H54 (cell line): ENCODE measurements around the gene OCIAD2.
"Not testable (repeated sequence)": the region's sequence is repeated elsewhere in the genome, so short reads cannot be mapped to it uniquely, and the experiment has no call there.

ENCODE experiments used
- DNase-seq: peaks from one replicate; pipeline ENCODE4 v3.0.0; 2011; ENCODE audit warnings: low spot score, mixed read lengths; ENCODE audit not compliant: insufficient read length
- FAIRE-seq: peaks from 3 replicates; lab custom pipeline; 2011; peaks lifted over from hg19 to GRCh38; lab: Jason Lieb, UNC
- POLR2A ChIP-seq: IDR thresholded peaks from 2 replicates; pipeline ENCODE4 v1.6.1; 2011; ENCODE audit warnings: low read depth, mild to moderate bottlenecking, low read length

The OCIAD2 gene

DNA sequence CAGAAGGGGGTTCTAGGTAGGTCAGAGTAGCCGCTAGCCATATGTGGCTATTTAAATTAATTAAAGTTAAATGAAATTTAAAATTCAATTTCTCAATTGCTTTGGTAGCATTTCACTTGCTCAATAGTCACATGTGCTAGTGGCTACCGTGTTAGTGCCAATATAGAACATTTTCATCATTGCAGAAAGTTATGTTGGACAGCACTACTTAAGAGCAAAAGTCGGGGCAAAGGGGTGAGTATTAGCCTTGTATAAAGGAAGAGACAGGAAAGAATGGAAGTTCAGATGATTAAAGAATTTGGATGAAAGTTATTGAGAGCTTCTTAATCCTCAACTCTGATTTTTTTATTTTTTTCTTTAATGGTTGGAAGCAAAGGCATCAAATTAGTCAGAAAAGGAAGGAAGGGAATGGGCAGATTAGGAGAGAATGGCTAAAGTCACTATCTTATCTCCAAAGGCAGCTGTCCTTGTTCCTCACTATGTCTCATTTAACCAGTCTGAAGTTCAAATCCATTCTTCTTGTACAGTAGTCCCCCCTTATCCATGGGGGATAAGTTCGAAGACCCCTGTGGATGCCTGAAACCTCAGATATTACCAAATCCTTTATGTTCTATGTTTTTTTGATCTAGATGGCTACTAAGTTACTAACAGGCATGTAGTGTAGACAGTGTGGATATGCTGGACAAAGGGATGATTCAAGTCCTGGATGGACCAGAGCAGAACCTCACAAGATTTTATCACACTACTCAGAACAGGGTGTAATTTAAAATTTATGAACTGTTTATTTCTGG is 52.8 kb downstream of the OCIAD2 start:
- FAIRE-seq (no peak), DNase-seq (no peak)
- TF ChIP-seq POLR2A: no peak

DNA sequence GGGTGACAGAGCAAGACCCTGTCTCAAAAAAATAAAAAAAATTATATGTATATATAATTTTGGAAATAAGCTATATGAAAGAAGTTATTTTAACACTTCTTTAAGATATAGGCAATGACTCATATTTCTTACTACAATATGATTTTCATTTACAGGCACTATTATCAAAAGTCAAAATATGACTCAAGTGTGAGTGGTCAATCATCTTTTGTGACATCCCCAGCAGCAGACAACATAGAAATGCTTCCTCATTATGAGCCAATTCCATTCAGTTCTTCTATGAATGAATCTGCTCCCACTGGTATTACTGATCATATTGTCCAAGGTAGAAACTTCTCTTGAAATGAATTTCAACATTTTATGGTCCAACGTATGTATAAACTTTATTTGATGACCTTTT is 54.9 kb downstream of the OCIAD2 start:
- DNase-seq: no peak
- TF ChIP-seq POLR2A: no peak
- FAIRE-seq: no peak

GRCh38 chr4:48848799-48849198 is 57.8 kb downstream of the OCIAD2 start:
- not testable (repeated sequence) for FAIRE-seq, DNase-seq

GRCh38 chr4:48844843-48845242 is 61.7 kb downstream of the OCIAD2 start:
- no peak for FAIRE-seq

DNA sequence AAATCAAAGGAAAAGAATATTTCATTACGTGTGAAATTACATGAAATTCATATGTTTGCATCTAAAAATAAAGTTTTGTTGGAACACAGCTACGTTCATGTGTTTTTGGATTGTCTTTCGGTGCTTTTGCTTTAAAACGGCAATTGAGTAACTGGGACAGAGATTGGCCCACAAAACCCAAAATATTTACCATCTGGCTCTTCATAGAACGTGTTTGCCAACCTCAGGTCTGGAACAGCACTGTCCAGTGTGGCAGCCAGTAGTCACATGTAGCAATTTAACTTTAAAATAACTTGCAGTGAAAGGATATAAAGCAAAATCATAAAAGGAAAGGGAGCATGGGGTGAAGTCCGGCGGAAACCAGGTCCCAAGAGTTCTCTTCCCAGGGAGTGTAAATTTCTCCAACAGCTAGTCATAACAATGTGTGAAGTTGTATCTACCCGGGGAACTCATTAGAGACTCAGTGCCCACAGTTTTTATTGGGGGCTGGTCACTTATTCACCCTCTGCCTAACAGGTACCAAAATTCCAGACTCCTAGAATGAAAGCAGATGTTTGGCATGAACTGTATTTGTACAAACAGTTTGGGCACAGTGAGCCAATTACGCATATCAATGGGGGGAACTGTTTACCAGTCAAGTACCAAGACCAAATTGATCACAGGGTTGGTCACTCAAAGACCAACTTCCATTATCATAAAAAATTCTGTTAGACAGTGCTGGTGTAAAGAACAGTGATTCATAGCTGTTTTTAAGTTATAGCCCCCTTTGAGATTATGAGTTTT is 65.3 kb downstream of the OCIAD2 start:
- DNase-seq: no peak
- no peak for TF ChIP-seq POLR2A
- FAIRE-seq: no peak

More at GRCh38 chr4:48844843-48845242, 61.7 kb downstream of the OCIAD2 start:
- no peak for DNase-seq
- no peak for TF ChIP-seq POLR2A

DNA sequence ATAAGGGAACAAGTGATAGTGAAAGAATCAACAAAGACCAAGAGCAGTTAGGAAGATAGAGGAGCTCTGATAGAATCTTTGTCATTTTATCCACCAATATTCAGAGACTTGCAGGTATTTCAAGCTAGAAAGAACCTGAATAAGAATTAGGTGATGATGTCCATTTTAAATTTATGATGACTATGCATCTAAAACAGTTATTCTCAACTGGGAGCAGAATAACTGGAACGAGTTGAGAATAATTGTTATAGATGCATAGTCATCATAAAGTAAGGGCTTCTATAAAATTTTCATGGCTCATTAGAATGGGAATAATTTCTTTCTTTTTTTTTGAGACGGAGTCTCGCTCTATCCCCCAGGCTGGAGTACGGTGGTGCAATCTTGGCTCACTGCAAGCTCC is 69.9 kb downstream of the OCIAD2 start:
- no peak for TF ChIP-seq POLR2A
- DNase-seq: no peak
- no peak for FAIRE-seq
